ENCODE results near the gene SNTG2.

Gene SNTG2

DNA sequence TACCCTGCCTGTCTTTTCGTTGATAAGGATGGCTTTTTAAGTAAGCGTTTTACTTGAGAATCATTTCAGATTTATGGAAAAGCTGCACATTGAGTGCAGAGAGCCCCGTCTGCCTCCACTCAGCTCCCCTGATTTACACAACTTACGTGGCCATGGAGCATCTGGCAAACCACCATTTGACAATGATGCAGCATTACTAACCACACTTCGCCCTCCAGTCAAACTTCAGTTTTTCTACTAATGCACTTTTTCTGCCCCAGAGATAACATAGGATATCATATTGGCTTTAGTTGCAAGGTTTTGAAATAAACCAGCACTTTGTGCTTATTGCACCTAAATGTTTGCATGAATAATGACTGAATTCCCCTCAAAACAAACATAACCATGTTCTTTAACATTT lies 297.5 kb downstream of the SNTG2 start:
- no peak for DNase-seq

DNA sequence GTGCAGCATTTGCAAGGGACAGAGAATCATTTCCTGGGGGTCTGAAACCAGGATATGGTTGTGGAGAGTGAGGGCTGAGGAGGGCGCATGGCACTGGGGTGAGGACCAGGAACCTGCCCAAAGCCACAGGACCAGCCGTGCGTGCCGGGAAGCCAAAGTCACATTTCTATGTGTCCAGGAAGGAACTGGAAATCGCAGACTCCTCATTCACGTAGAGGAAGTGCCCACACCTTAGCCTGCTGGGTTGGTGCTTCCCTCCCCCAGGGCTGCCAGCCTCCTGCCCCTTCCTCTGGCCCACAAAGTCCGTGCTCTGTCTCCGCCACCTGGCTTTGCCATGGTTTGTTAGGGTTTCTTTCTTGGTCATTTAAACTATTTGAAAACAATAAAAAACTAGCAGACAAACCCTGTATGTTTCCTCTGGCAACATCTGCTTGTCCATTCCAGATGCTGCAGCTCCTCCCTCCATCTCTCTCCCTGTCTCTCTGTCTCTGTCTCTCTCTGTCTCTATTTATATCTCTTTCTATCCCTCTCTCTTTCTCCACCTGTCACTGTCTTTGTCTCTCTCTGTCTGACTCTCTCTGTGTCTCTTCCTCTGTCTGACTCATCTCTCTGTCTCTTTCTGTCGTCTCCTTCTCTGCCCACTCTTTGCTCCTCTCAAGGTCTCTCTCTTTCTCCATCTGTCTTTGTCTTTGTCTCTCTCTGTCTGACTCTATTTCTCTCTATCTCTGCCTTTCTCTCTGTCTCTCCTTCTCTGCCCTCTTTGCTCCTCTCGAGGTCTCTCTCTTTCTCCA lies 299.4 kb downstream of the SNTG2 start:
- DNase-seq, result no peak

DNA sequence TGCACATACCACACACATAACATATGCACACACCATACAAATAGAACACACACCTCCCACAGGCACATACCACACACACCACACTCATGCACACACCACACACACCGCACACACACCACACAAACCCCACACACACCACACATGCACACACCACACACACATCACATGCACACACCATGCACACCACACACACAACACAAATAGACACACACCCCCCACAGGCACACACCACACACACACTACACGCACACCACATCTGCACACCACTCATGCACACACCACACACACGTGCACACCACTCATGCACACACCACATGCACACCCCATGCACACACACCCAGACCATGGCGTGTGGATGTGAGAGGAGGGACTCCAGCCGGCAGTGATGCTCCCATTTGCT lies 300.9 kb downstream of the SNTG2 start:
- no peak for DNase-seq

DNA sequence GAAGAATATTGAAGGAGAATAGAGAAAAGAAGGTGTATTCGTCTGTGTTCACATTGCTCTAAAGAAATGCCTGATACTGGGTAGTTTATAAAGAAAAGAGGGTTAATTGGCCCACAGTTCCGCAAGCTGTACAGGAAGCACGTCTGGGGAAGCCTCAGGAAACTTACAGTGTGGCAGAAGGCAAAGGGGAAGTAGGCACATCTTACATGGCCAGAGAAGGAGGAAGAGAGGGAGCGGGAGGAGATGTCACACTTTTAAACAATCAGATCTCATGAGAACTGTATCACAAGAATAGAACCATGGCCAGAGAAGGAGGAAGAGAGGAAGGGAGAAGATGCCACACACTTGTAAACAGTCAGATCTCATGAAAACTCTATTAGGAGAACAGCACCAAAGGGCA lies 303.0 kb downstream of the SNTG2 start:
- DNase-seq, result no peak

DNA sequence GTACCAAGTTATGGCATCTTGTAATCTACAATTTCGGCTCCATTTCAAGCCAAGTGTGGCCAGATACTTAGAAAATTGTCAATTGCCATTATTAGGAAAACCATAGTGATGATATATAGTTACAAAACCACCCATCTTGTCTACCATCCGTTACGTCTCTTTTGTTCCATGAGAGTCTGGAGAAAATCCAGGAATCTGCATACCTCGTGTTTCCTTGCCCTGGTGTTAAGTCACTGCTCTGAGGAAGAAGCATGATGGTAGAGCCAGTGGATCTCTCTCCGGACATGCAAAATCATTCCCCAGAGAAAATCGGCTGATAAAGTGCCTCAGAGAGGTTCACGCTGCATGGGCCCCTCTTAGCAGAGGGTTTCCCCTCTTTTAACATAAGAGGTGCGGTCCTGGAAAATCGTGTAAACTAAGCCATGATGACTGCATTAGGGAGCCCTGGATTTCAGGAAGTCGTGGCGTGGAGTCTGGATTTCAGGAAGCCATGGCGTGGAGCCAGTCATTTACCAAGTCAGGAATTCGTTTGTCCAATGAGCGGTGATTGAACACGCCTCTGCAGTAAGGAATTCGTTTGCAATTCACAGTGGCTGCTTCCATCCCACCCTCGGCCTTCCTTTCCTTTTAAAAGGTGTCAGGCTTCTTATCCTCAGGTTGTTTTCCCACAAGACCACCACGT lies 304.2 kb downstream of the SNTG2 start:
- no peak for DNase-seq

DNA sequence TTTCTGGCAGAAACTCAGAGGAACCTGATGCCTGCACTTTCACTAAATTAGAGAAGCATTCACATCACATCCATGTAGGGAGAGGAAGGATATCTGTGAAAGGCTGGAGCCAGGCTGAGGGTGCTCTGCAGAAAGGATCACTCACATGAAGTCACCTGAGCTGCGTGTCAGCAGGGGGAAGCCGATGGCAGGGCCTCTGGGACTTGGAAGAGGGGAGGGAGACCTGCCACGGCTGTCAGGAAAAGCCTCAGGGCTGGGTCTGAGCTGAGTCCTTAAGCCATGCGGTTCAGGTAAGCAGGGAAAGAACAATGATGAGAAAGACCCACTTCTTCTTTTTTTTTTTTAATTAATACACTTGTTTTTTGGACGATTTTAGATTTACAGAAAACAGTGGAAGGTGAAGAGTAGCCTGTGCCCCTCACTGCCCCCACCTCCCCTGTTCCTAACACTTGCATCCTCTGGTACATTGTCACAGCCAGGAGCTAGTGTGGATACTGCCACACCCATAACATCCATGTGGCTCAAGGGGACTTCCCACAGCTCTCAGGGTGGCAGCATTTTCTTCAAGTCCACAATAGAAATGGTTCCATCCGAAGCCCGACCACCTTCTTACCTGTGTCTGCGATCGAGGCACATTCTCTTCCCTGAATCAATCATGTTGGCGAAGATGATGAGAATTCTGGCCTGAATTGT lies 306.1 kb downstream of the SNTG2 start:
- no peak for DNase-seq

DNA sequence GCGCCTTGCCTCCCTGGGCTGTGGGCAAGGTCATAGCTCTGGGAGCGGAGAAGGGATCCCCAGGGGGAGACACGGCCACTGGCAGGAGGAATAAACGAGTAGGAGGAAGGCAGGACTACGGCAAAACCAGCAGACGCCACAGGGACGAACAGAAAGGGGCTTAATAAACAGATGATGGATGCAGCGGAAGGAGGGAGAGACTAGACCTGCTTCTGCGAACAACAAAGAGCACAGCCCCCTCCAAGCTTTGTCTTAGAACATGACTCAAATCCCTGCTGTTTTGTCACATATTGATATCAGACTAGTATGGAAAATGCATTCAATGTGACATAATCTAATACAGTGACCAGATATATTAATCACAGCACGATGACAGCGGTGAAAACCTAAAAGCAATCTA lies 306.7 kb downstream of the SNTG2 start:
- no peak for DNase-seq

DNA sequence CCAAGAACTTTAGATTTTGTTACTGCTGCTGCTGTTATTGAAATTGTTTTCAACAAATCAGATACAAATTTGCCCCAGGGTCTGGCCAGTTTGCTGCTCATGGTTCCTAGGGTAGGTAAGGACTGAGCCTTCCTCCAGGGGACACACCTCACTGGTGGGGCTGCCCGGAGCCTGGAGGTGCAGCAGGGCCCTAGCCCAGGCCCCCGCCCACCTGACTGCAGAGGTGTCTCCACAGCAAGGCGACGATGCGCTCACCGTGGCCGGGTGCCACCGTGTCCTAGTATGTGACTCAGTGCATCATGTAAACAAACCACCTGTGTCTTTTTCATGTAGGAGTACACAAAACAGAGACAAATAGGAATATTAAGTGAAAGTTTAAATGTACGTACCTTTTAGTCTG lies 309.1 kb downstream of the SNTG2 start:
- DNase-seq, result no peak

DNA sequence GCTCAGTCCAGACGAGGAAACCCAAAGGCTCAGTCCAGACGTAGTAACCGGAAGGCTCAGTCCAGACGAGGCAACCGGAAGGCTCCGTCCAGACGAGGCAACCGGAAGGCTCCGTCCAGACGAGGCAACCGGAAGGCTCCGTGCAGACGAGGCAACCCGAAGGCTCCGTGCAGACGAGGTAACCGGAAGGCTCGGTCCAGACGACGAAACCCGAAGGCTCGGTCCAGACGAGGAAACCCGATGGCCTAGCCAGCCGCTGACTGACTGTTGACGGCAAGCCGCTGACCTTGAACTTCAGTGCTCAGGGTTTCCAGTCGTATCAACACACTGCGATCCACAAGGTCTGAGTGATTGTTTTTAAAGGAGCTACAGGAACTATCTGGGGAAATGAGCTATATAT lies 312.0 kb downstream of the SNTG2 start:
- DNase-seq, result no peak

DNA sequence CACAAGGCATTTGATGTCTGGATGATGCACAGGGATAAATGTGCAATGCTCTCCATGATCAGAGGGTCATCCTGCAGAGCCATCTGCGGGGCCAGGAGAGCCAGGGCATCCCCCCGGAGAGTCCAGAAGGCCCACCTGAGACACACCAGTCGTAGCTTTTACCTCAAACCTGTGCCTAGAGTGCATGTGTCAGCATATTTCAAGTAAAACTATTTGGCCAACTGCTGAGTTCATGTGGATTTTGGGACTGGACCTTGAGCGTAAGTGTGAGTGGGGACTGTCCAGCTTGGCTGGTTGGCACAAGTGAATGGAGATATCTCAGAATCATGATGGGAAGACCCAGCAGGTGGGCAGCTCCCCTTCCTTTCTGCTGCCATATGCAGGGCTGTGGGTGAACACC lies 314.8 kb downstream of the SNTG2 start:
- no peak for DNase-seq

DNA sequence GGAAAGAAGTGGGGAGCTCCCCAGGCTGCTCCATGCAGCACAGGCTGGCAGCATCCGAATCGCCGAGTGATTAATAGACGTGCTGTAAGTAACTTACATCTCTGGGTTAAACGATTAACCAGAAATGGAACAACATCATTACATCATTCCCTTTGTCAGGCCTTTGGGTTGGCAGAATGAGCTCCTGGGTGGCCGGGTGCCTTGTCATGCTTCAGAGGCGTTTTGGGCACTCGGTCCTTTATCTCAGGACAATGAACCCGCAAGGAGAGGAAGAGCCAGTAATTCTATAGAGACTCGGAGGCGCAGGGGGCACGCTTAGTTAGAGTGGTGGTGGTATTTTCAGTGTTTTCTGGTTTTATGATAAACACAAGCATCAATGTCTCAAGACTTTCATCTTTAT lies 315.7 kb downstream of the SNTG2 start:
- DNase-seq, result no peak

DNA sequence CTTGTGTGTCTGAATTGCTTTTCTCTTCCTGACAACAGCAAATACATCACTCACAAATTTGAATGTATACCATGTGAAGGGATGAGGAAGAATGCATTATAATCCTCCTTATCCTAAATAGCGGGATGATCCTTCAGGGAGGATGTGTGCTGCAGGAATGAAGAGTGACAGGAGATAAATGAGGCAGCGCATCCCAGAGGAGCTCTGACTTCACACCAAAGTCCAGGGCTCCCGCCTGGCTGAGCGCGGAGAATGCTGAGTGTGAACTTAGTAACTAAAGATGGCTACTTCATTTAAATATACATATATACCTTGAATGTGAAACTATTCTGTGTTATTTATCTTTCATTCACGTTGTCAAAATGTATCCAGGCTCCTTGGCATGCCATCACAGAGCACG lies 317.4 kb downstream of the SNTG2 start:
- DNase-seq, result no peak

DNA sequence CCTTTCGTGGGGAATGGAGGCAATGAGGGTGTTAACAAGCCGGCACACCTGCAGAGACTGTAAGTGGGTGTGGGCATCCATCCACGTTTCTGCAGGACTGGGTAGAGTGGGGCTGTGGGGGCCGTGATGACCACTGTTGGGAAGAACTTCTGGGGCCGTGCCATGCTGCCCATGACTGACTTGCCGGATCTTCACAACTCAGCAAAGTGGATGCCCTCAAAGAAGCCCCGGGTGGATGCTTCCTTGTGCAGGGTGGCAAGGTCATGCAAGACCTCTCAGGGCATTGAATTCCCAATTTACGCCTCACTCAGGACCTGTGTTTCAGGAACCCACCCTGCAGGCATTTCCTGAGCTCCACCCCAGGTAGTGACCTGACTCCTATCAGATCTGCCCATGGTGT lies 319.2 kb downstream of the SNTG2 start:
- DNase-seq, result no peak

DNA sequence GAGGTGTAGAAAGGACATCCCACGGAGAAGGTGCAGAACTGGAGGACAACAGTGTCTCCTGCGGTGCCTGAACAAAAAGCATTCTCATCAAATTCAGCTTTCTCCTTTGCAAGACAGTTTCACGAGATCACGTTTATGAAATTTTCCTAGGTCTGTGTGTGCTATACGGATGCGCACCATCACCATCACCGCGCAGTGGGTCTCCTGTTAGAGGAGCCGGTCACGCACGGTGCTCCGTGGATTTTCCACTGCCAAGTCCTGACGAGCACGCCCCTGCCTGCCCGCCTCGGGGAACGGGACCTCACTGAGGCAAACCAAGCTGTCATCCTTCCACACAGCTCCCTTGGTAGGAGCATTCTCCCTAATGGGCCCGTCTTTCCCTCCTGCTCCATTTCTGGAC lies 322.2 kb downstream of the SNTG2 start:
- no peak for DNase-seq

DNA sequence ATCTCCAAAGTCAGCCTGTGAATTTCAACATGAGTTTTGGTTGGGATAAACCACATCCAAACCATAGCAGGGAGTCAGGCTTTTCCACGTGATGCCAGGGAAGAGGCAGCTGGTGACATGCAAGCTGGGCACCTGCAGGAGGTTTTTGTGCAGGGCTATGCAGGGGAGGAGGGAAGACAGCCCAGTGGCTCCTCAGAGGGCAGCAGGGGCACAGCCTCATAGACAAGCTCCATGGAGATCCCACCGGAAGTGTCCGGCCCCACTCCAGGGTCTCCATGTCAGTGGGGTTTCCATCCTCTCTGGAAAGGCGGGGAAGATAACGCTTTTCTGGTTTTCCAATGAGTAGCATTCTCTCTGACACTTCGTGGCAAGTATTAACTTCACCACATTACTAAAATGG lies 327.0 kb downstream of the SNTG2 start:
- no peak for DNase-seq

DNA sequence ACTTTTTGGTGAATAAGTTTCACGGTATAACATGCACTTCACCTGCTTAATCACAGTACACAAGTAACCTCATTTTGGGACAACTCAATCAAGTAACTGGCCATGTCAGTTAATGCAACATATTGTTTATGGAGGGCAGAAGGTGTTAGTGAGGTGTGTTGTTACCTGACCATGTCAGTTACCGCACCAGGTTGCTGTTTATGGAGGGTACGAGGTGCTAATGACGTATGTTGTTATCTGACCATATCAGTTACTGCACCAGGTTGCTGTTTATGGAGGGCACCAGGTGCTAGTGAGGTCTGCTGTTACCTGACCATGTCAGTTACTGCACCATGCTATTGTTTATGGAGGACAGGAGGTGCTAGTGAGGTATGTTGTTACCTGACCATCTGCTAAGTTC lies 327.5 kb downstream of the SNTG2 start:
- no peak for DNase-seq

DNA sequence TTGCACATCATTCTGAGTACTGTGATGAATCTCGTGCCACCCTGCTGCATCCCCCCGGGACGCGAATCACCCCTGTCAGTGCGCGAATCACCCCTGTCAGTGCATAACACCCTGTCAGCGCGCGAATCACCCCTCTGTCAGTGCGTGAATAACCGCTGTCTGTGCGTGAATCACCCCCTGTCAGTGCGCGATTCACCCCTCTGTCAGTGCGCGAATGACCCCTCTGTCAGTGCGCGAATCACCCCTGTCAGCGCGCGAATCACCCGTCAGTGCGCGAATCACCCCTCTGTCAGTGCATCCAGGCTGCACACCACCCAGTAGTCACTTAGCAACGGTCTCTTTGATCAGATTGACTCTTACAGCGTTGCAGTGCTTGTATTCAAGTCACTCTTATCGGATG lies 328.2 kb downstream of the SNTG2 start:
- DNase-seq, result no peak

DNA sequence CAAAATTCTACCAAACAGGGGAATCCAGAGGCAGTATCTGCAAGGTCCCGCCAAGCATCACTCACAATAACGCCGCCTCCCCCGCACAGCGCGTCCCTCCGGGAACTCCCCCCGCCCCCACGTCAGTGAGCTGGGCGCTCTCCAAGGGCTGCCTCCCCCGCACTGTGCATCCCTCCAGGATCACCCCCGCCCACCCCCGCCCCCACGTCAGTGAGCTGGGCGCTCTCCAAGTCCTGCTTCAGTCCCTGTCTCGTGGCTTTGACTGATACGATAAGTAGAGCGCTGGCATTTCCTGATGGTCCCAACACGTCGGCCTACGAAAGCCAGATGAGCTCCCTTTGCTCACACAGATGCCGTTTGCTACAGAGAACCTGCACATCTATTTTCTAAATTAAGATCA lies 331.9 kb downstream of the SNTG2 start:
- DNase-seq, result no peak

DNA sequence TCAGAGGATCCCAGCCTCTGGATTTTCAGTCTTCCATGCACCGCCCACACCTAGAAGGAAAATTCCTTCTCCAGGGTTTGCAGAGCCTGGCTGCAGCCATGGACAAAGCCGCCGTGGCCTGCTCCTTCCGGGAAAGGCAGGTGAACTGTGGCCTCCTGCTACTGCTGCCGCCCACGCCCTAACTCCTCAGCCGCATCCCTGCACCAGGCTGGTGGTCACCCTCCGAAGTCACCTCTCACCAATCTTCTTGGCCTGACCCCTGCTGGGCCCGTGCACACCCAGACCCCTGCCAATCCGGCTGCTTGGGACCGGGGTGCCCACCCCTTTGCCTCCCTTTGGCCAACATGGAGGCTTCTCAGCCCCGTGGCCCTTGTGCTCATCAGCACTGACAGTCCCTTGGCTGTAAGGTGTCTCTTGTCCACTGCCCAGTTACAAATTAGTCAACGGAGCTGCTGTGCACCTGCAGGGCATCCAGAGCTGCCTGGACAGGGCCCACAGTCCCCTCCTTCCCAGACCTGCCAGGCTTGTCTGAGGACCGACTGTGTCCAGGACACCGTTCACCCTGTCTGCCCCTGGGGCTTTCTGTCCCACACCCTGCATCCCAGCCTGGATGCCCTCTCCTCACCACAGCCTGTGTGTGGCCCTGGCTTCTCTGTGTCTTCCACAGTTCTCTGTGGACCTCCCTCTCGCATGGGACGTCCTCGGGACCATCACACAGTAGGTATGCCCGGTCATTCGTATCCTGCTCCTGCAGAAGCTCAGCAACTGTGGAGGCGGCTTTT lies 332.6 kb downstream of the SNTG2 start:
- no peak for DNase-seq

DNA sequence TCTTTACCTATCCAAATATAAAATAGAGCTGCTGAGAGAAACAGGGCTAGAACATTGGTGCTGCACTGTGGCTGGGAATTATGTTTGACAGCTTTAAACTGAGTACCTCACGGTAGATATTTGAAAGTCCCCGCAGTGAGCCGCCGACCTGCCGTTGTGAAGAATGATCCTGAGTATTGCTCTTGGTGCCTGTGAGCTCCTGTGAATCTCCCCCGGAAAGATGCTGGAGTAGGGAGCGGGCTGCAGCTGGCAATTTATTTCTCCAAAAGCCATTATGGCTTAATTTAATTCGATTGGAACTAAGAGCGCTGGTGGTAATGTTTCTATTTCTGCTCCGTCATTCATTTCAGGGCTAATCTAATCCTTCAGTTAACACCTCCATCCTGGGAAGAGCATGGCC lies 333.2 kb downstream of the SNTG2 start:
- no peak for DNase-seq

DNA sequence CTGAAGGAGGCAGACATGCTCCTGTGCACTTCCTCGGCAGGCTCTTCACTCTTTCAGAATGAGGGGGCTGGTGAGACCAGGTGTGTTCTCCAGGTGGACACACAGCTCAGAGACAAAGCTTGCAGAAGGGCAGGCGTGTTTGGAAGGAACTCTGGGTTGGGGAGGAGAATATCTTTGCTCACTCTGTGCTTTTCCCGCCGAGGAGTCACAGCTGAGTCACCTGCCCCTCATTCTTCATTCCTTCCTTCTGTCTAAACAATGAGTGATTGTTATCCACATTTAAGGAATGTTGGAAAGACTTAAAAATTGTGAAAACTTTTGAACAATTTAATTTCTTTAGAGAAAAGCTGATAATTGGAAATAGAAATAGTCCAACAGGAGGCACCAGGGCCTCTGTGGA lies 336.3 kb downstream of the SNTG2 start:
- no peak for DNase-seq

DNA sequence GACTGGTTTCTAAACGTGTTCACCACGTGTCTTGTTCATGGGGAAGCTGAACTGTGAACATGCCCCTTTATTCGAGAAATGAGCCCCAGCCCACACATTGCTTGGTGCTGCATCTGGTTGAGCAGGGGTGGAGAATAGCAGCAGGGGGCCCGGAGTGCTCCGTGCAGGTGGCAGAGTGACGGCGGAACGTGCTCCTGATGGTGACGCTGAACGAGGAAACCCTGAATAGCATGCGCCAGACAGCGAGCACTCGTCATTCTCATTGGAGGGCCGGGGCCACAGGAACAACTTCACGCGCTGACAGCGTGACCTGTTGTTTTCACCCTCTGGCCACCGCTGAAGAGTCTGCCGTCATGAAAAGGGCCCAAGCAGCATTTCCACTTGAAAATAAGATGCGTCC lies 336.8 kb downstream of the SNTG2 start:
- no peak for DNase-seq

DNA sequence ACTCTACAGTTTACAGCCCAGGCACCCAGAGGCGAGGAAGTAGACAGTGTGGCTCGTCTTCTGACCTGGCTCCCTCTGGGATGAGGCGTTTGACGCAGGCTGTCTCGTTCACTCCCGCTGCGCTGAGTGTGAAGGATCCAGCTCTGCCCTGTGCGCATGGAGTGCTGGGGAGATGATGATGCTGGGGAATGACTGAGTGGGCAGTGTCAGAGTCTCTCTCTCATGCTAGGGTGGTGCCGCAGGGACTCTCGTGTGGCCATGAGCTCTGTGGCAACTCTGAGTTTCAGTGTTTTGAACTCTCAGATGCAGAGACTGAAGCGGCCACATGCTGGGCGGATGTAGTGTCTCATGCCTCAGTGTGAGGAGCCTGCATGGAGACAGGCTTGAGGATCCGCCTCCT lies 344.3 kb downstream of the SNTG2 start:
- DNase-seq, result no peak

Data from T-helper 1 cell (primary cell).